ENCODE results near the gene IDH3B.

Gene IDH3B

GRCh38 chr20:2612073-2612472 lies 51.9 kb downstream of the IDH3B start:
- DNase-seq: no peak

GRCh38 chr20:2610941-2611720 lies 52.9 kb downstream of the IDH3B start:
- DNase-seq: no peak

DNA sequence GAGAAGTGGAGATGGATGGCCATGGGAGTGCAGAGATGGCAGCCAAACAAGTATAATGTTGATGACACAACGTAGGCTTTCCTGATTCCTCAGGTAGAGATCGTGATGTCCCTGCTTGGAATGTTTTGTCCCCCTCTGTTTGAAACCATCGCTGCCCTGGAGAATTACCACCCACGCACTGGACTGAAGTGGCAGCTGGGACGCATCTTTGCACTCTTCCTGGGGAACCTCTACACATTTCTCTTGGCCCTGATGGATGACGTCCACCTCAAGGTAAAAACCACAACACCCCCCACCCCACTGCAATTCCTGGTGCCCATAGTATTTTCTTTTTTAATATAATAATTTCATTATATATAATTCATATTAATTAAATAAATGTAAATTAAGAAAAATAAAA lies 53.7 kb downstream of the IDH3B start:
- DNase-seq: no peak

All from amniotic stem cell (primary cell).